Measurements from ENCODE around the gene KIF6. TPM values are rescaled to one million over a fixed set of nuclear protein-coding genes. Genes with fewer than 3 reads are reported as not detected.

Gene KIF6
- total RNA-seq, 4 donors from 2014 or later, result under 0.01 to 0.34 (median 0.19) TPM; not detected in 1

DNA sequence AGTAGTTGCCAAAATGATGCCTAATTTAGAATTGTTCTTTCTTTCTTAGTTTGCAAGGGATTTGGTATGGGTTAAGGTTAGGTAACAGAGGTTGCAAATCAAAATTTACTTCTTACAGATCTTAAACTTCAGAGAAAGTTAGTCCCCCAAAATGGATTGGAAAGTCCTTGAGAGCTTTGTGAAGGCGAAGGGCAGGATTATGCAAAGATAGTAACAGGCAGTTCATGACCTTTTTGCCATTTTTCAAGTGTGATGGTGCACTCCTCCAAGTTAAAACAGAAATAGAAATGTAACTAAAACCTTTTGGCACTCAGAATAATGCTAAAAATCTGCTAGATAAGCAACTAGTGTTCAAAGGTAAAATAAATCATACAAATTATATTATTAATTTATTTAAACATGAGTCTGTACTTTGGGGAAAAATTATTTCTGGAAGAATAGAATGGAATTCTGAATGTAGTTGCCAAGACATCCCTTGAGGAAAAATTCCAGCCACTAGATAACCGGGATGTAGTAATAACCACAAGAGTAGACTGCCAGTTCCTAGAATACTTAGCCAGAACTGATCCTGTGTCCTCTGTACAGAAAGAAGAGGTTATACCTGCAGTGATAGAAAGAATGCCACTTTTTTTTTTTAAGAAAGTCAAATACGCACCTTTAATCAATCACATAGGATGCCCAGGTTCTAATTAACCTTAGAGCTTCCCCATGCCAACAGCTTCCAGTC lies 35.2 kb upstream of the KIF6 start:
- TF ChIP-seq, protein P1, sequence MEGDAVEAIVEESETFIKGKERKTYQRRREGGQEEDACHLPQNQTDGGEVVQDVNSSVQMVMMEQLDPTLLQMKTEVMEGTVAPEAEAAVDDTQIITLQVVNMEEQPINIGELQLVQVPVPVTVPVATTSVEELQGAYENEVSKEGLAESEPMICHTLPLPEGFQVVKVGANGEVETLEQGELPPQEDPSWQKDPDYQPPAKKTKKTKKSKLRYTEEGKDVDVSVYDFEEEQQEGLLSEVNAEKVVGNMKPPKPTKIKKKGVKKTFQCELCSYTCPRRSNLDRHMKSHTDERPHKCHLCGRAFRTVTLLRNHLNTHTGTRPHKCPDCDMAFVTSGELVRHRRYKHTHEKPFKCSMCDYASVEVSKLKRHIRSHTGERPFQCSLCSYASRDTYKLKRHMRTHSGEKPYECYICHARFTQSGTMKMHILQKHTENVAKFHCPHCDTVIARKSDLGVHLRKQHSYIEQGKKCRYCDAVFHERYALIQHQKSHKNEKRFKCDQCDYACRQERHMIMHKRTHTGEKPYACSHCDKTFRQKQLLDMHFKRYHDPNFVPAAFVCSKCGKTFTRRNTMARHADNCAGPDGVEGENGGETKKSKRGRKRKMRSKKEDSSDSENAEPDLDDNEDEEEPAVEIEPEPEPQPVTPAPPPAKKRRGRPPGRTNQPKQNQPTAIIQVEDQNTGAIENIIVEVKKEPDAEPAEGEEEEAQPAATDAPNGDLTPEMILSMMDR (IDR thresholded peaks at IDR 0.05; ENCODE audit: low read depth), result no peak

DNA sequence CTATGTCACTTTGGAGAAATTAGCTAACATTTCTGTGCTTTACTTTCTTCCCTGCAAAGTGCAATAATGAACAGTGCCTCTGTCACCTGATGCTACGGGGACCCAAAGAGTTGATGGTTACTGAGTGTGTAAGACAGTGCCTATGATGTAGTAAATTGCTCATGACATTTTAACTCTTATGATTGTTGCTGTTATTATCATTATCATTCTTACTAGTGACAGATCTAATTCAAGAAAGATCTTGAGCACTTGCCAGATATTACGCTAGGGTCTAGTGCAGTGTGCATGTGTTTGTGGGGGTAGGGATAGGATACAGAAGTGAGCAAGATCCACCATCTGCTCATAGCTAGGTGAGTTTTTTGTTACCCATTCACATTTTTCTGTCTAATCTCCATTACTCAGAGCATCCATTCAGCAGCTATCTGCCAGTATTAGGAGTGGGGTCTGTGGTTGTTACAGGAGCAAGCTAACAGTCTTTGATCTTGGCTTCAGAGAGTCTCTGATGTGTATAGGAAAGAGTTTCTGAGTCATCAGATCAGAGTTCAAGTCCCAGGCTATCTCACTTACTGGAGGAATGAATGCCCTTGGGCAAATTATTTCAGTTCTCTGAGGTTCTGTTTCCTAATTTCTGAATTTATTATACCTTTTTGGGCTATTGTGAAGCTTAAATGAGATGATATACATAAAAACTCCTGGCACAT lies 33.8 kb upstream of the KIF6 start:
- TF ChIP-seq, protein P1 (IDR thresholded peaks at IDR 0.05; ENCODE audit: low read depth), result no peak

DNA sequence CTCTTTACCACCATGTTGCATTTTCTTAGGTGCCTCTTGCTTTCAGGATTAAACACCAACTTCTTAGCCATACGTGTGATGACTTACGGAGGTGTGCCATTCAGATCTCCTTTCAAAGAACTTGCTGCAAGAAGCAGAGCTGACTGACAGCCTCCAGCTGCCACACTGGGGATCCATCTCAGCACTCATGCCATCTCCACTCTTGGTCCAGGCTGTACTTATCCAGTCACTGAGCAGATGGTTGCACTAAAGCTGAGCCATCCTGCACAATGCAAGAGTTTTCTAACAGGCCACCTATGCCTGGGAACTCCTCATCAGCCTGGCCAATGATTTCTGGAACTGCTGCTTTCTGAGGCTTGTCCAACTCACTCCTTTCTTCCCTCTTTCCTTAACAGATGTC lies 31.4 kb upstream of the KIF6 start:
- TF ChIP-seq, protein P1 (IDR thresholded peaks at IDR 0.05; ENCODE audit: low read depth), result no peak

DNA sequence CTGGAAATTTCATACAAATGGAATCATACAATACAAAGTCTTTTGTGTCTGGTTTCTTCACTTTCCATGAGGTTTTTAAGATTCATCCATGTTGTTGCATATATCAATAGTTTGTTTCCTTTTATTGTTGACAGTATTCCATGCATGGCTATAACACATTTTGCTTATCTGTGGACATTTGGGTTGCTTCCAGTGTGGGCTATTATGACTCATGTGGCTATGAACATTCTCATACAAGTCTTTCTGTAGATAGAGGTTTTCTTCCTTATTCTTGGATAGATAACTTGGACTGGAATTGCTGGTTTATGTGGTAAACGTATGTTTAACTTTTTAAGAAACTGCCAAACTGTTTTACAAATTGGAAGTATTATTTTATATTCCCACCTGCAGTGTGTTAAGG lies 30.0 kb upstream of the KIF6 start:
- TF ChIP-seq, protein P1 (IDR thresholded peaks at IDR 0.05; ENCODE audit: low read depth), result no peak

DNA sequence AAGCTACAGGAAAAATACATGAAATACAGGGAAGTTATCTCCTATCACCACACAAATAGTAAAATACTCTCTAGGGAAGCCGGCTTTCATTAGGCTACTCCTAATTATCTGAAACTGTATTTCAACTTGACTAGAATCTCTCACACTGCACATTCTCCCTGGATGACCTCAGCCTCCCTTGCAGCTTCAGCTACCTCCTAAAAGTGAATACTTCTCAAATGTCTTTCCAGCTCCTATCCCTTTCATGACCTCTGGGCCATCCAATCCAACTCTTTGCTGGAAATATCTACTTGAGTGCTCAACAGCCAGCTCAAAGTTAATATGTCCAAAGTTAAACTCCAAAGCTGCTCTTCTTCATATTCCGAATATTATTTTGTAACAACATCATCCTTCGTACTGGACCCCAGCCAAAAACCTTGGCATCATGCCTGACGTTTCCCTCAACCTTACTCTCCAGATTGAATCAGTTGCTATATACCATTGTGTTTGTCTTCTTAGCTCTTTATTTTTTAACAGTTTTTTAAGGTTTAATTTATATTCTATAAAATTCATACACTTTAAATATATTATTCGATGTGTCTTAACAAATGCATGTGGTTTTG lies 29.4 kb upstream of the KIF6 start:
- TF ChIP-seq, protein P1 (IDR thresholded peaks at IDR 0.05; ENCODE audit: low read depth), result no peak

DNA sequence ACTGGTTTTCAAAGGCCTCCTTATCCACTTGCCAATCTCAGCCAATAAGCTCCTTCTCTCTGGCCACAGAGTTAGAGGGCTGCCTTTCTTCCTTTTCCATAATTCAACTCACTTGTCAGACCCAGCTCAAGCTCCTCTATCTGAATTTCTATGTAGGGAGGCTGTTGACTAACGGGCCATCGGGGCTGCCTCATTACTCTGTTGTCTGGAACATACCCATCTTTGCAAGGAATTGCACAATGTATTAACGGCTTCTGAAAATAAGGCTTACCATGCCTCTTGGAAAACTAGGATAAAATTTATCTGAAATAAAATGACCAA lies 28.5 kb upstream of the KIF6 start:
- TF ChIP-seq, protein P1 (IDR thresholded peaks at IDR 0.05; ENCODE audit: low read depth), result no peak
